IMR-90 (cell line): Measurements from ENCODE around the gene GOLGA1.

ENCODE experiments used
- CHD1 ChIP-seq: IDR thresholded peaks from 2 replicates; pipeline ENCODE4 v1.6.1; 2012; ENCODE audit warnings: low read depth, low read length, improper control_type of control experiment
- CTCF ChIP-seq: conservative IDR thresholded peaks from 2 replicates; pipeline ENCODE4 v1.5.1; 2012; ENCODE audit warnings: mild to moderate bottlenecking, low read depth, low read length, improper control_type of control experiment
- RFX5 ChIP-seq: IDR thresholded peaks from 2 replicates; pipeline ENCODE4 v1.8.0; 2012; ENCODE audit warnings: low read depth, mild to moderate bottlenecking, low read length, moderate library complexity
- SMC3 ChIP-seq: fragments of 150-350 bp; IDR thresholded peaks from 2 replicates; pipeline ENCODE4 v1.6.1; 2016; ENCODE audit warnings: low read depth, mild to moderate bottlenecking, antibody characterized with exemption, low read length, moderate library complexity

GRCh38 chr9:124950050-124950718 is 9.3 kb upstream of the GOLGA1 start:
- TF ChIP-seq CHD1 (no peak), CTCF (no peak), SMC3 (no peak), RFX5 (no peak)
